Measurements from ENCODE around the gene KIAA0825.

Gene KIAA0825

GRCh38 chr5:94508461-94509148 is 109.8 kb downstream of the KIAA0825 start:
- H3K9me3 Mint-ChIP-seq = no peaks in the 10 kb centered on the region
- H3K4me1 Mint-ChIP-seq (ENCODE audit: low read depth) = no peaks in the 10 kb centered on the region
- H3K27ac Mint-ChIP-seq = no peak overlapping the region
- no peak for DNase-seq (ENCODE audit: low spot score)
- H3K36me3 Mint-ChIP-seq (ENCODE audit: low read depth) = no peaks in the 10 kb centered on the region
- no peak overlapping the region for H3K4me3 Mint-ChIP-seq
- H3K27me3 Mint-ChIP-seq (ENCODE audit: low read depth) = no peaks in the 10 kb centered on the region

DNA sequence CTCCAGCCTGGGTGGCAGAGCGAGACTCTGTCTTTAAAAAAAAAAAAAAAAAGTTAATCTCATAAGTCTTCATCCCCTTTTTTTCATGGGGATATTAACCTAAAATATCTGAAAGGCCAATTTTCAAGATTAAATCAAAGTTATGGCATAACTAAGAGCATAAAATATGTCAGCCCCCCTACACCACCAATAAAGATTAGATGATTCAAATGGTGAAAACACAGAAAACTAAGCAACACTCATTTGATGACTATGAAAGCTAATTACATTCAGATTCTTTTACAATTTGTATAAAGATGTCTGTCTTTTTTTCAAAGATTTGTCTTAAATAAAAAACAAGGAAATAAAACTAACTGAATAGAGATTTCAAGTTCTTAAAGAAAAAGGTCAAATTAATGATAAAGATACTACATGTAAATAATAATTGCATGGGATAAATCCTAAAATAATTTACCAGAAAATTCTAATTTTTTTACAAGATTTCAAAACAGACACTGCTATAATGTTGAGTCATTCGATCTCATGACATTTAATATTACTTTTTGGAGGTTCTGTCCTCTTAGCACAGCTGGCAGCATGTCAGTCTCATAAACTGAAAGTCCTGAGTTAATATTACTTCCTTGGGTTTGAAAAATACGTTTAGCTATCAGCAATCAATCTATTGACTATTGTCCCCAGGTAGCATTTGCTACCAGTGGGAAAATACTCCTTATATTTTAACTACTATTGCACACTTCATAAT is 112.9 kb downstream of the KIAA0825 start:
- no peak for DNase-seq (ENCODE audit: low spot score)
- H3K27ac Mint-ChIP-seq = no peak overlapping the region
- no peaks in the 10 kb centered on the region for H3K36me3 Mint-ChIP-seq (ENCODE audit: low read depth)
- no peaks in the 10 kb centered on the region for H3K27me3 Mint-ChIP-seq (ENCODE audit: low read depth)
- H3K4me1 Mint-ChIP-seq (ENCODE audit: low read depth) = no peaks in the 10 kb centered on the region
- H3K4me3 Mint-ChIP-seq = no peak overlapping the region
- H3K9me3 Mint-ChIP-seq = no peaks in the 10 kb centered on the region

GRCh38 chr5:94503677-94504076 is 114.7 kb downstream of the KIAA0825 start:
- H3K4me1 Mint-ChIP-seq (ENCODE audit: low read depth) = no peaks in the 10 kb centered on the region
- no peak overlapping the region for H3K4me3 Mint-ChIP-seq
- DNase-seq (ENCODE audit: low spot score) = no peak
- no peaks in the 10 kb centered on the region for H3K36me3 Mint-ChIP-seq (ENCODE audit: low read depth)
- H3K9me3 Mint-ChIP-seq = no peaks in the 10 kb centered on the region
- peaks cover 3% of the 10 kb centered on the region for H3K27me3 Mint-ChIP-seq (ENCODE audit: low read depth)
- H3K27ac Mint-ChIP-seq = no peak overlapping the region

DNA sequence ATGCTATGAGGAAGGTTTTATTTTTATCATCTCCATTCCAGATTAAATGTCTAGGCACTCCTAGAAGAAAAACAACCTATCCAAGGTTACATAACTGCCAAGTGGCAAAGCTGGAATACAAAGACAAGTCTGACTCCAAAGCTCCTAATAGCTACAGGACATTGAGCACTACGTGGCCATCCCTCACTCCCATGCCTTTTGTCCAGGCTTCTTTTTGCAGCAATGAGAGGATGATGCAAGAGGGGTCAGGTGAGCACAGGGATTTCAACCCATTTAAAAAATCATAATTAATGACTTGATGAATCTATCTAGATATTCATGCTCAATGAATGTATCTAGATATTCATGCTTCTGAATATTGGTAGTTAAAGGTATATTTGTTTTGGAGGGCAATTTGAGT is 117.0 kb downstream of the KIAA0825 start:
- Mint-ChIP-seq H3K4me1 (ENCODE audit: low read depth) (no peaks in the 10 kb centered on the region), H3K9me3 (no peaks in the 10 kb centered on the region), H3K27me3 (ENCODE audit: low read depth) (peaks cover 3% of the 10 kb centered on the region), H3K36me3 (ENCODE audit: low read depth) (no peaks in the 10 kb centered on the region), H3K27ac (no peak overlapping the region), H3K4me3 (no peak overlapping the region)
- no peak for DNase-seq (ENCODE audit: low spot score)

GRCh38 chr5:94499806-94500205 is 118.6 kb downstream of the KIAA0825 start:
- Mint-ChIP-seq H3K4me1 (ENCODE audit: low read depth) (no peaks in the 10 kb centered on the region), H3K9me3 (no peaks in the 10 kb centered on the region), H3K36me3 (ENCODE audit: low read depth) (no peaks in the 10 kb centered on the region), H3K4me3 (no peak overlapping the region), H3K27ac (no peak overlapping the region), H3K27me3 (ENCODE audit: low read depth) (peaks cover 3% of the 10 kb centered on the region)
- no peak for DNase-seq (ENCODE audit: low spot score)

DNA sequence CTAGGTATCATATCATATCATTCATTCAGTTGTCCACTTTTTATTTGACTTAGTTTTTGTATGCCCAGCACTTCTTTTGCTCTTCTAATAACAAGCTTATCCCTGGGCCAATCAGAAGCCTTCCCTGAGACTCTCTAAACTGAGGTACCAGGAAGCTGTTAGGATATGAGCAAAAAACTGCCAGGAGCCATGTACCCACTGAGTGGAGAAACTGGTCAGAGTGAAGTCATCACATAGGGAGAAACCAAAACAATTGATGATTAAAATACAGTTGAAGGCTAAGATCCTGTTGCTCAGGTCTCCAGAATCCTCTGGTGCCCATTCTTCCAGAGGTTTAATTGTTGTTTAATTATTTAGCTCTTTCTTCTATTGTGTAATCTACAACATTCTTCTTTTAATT is 120.2 kb downstream of the KIAA0825 start:
- DNase-seq (ENCODE audit: low spot score) = no peak
- H3K27ac Mint-ChIP-seq = no peak overlapping the region
- H3K4me1 Mint-ChIP-seq (ENCODE audit: low read depth) = no peaks in the 10 kb centered on the region
- no peak overlapping the region for H3K4me3 Mint-ChIP-seq
- no peaks in the 10 kb centered on the region for H3K36me3 Mint-ChIP-seq (ENCODE audit: low read depth)
- H3K27me3 Mint-ChIP-seq (ENCODE audit: low read depth) = peaks cover 3% of the 10 kb centered on the region
- no peaks in the 10 kb centered on the region for H3K9me3 Mint-ChIP-seq

DNA sequence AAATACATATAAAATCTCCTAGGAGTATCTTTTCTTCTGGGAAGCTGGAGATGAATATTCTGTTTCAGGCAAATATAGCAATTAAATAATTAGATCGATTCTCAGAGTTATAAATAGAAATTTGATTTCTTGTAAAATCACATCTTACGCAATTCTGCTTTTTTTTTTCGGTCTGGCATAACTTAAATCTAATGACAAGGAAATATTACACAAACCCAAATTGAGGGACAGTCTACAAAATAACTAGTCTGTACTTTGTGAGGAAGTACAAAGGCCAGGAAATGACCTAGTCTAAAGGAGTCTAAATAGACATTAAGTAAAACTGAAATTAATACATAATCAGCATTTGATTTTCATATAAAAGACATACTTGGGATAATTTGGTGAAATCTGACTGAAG is 133.3 kb downstream of the KIAA0825 start:
- no peak overlapping the region for H3K27ac Mint-ChIP-seq
- H3K36me3 Mint-ChIP-seq (ENCODE audit: low read depth) = no peaks in the 10 kb centered on the region
- H3K27me3 Mint-ChIP-seq (ENCODE audit: low read depth) = no peaks in the 10 kb centered on the region
- H3K9me3 Mint-ChIP-seq = no peaks in the 10 kb centered on the region
- H3K4me3 Mint-ChIP-seq = no peak overlapping the region
- no peaks in the 10 kb centered on the region for H3K4me1 Mint-ChIP-seq (ENCODE audit: low read depth)
- no peak for DNase-seq (ENCODE audit: low spot score)

DNA sequence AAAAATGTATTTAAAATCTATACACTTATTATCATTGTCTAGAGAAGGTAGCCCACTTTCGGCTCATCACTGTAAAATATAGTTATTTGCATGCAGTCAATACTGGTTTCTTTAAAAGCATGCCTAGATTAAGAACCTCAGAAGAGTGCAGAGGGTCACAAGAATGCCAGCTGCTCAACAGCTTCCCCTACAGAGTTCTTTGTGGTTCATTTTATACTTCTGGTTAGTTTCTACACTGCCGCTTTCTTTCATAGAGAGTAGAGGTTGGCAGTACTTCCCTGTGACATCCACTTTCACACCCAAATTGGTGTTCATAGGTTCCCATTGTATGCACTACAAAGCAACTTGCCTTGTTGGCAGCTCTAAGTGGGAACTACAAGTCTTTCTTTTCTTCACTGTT is 137.3 kb downstream of the KIAA0825 start:
- DNase-seq (ENCODE audit: low spot score) = no peak
- Mint-ChIP-seq H3K4me1 (ENCODE audit: low read depth) (no peaks in the 10 kb centered on the region), H3K36me3 (ENCODE audit: low read depth) (no peaks in the 10 kb centered on the region), H3K27me3 (ENCODE audit: low read depth) (no peaks in the 10 kb centered on the region), H3K9me3 (no peaks in the 10 kb centered on the region), H3K4me3 (no peak overlapping the region), H3K27ac (no peak overlapping the region)

DNA sequence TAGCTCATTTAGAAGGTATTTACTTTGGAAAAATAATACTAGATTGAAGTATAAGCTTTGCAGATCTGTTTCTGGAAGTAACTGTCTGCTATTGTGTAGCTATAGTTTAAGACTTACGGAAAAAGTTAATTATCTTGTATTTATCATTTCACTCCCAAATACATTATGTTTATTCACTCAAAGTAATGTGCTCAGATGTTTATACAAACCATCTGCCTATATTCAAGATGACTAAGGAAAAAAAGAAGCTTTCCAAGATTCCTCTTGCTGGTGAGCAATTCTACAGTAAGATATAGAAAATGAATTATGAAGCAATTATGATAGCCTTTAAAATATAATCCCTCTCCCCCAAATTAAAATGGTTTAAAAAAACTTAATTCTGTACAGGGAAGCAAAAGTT is 137.9 kb downstream of the KIAA0825 start:
- Mint-ChIP-seq H3K9me3 (no peaks in the 10 kb centered on the region), H3K27ac (no peak overlapping the region)

DNA sequence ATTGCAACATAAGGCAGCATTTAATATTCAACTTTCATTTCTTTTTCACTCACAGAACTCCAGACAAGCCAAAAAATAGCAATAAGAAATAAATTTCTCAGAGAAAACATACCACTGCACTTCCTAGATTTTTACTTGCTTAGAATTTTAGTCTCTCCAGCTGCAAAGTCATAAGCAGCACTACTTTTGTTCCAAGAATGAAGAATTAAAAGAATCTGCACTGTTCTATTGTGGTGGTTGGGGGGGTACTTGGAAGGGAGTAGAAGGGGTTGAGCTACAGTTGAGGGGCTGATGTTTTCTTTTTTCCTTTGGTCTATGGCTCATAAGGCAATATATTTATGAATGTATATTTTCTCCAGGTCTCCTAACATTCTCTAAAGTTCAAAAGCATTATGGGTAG is 144.5 kb downstream of the KIAA0825 start:
- no peak overlapping the region for H3K4me3 Mint-ChIP-seq

More for the DNA sequence above, 137.9 kb downstream of the KIAA0825 start:
- Mint-ChIP-seq H3K4me3 (no peak overlapping the region), H3K36me3 (ENCODE audit: low read depth) (no peaks in the 10 kb centered on the region), H3K27me3 (ENCODE audit: low read depth) (no peaks in the 10 kb centered on the region), H3K4me1 (ENCODE audit: low read depth) (no peaks in the 10 kb centered on the region)
- DNase-seq (ENCODE audit: low spot score) = no peak

DNA sequence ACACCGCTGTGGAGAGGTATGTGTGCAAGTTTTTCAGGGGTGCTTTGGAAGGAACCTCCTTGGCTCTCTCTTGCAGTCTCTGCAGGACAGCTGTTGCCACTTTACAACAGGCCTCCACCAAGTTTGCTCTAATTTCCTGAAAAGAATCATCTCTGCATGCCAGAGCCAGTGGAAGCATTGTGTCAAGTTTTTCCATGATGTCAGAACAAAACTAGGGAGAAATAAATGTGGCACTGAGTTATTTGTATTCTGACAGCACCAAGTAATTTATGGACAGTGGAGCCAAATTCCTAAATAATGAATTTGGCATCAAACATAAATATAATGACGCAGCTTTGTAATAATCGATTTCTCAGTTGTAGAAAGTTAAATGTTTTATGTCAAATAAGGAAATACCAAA is 146.9 kb downstream of the KIAA0825 start:
- Mint-ChIP-seq H3K27me3 (ENCODE audit: low read depth) (no peaks in the 10 kb centered on the region), H3K27ac (no peak overlapping the region), H3K9me3 (no peaks in the 10 kb centered on the region), H3K4me3 (no peak overlapping the region), H3K36me3 (ENCODE audit: low read depth) (no peaks in the 10 kb centered on the region), H3K4me1 (ENCODE audit: low read depth) (no peaks in the 10 kb centered on the region)
- no peak for DNase-seq (ENCODE audit: low spot score)

More for the DNA sequence above, 144.5 kb downstream of the KIAA0825 start:
- Mint-ChIP-seq H3K36me3 (ENCODE audit: low read depth) (no peaks in the 10 kb centered on the region), H3K4me1 (ENCODE audit: low read depth) (no peaks in the 10 kb centered on the region), H3K27me3 (ENCODE audit: low read depth) (no peaks in the 10 kb centered on the region), H3K27ac (no peak overlapping the region), H3K9me3 (no peaks in the 10 kb centered on the region)
- DNase-seq (ENCODE audit: low spot score) = no peak

DNA sequence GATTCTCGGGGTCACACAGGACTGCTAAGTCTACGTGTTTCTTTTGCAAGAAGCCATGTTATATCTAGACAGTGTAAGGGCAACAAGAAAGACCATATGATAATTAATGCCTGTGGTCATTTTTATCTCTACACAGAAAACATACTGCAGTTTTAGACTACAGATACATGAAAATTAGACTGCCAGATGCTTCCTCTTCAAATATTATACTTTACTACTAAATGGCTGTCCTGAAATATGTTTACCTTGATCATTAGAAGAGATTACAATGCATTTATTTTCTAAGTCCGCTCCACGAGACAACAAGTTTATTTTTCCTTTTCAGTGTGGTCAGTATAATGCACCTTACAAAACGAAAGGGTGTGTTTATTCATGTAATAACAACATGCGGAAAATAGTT is 147.6 kb downstream of the KIAA0825 start:
- Mint-ChIP-seq H3K9me3 (no peaks in the 10 kb centered on the region), H3K4me1 (ENCODE audit: low read depth) (no peaks in the 10 kb centered on the region), H3K36me3 (ENCODE audit: low read depth) (no peaks in the 10 kb centered on the region), H3K27me3 (ENCODE audit: low read depth) (no peaks in the 10 kb centered on the region), H3K27ac (no peak overlapping the region), H3K4me3 (no peak overlapping the region)
- DNase-seq (ENCODE audit: low spot score) = no peak

- Mint-ChIP-seq H3K9me3 (no peaks in the 10 kb centered on the region), H3K4me3 (no peak overlapping the region), H3K36me3 (ENCODE audit: low read depth) (no peaks in the 10 kb centered on the region), H3K4me1 (ENCODE audit: low read depth) (no peaks in the 10 kb centered on the region), H3K27ac (no peak overlapping the region), H3K27me3 (ENCODE audit: low read depth) (no peaks in the 10 kb centered on the region)
- no peak for DNase-seq (ENCODE audit: low spot score)
Observed at GRCh38 chr5:94469894-94470329, 148.5 kb downstream of the KIAA0825 start.

DNA sequence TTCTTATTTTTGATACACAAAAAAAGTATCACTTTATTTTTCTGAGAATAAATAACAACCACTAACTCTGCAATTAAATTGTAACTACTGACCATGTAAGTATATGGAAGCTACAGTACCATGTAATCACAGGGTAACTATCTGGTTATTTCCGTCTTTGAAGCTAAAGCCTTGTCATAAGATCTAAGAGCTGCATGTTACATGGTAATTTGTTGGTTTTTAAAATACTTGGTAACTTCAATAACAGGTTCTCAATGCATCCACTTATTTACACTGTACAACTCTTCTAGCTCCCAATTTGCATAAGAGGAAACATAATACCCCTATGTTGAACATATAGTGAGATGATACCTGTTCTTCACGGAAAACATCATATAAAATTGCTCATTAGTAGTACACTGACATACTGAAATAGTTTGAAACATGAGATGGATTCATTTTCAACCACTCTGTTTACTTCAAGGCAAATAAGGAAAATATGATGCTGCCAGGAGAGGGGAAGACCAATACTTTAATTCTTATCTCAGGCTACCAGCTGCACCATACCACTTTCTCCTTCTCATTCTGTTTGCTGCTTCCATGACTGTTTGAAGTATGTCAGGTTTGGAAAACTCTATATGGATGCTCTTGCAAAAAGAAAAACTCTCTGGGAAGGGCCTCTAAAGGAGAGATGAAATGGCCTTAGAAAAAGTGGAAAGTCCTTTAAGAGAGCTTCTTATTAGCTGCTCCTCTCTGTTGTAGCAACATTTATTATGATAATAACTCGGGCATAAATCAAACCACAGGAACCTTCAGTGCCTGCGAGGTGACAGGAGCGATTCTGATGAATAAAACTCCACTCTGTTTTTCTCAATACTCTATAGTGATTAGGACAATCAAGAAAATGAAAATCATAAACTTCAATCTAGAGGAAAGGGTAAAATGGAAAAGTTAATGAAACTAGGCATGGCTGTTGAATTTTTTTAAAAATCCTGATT is 150.2 kb downstream of the KIAA0825 start:
- no peaks in the 10 kb centered on the region for H3K27me3 Mint-ChIP-seq (ENCODE audit: low read depth)
- H3K9me3 Mint-ChIP-seq = no peaks in the 10 kb centered on the region

More for the DNA sequence above, 150.2 kb downstream of the KIAA0825 start:
- H3K4me1 Mint-ChIP-seq (ENCODE audit: low read depth) = no peaks in the 10 kb centered on the region
- H3K4me3 Mint-ChIP-seq = no peak overlapping the region
- H3K27ac Mint-ChIP-seq = no peak overlapping the region
- no peaks in the 10 kb centered on the region for H3K36me3 Mint-ChIP-seq (ENCODE audit: low read depth)
- no peak for DNase-seq (ENCODE audit: low spot score)
